GM03348 (cell line): ENCODE results near the gene UFC1.

Experiments used
- DNase-seq: peaks from one replicate; pipeline ENCODE4 v3.0.0; 2012; ENCODE audit warnings: low spot score

Gene UFC1

DNA sequence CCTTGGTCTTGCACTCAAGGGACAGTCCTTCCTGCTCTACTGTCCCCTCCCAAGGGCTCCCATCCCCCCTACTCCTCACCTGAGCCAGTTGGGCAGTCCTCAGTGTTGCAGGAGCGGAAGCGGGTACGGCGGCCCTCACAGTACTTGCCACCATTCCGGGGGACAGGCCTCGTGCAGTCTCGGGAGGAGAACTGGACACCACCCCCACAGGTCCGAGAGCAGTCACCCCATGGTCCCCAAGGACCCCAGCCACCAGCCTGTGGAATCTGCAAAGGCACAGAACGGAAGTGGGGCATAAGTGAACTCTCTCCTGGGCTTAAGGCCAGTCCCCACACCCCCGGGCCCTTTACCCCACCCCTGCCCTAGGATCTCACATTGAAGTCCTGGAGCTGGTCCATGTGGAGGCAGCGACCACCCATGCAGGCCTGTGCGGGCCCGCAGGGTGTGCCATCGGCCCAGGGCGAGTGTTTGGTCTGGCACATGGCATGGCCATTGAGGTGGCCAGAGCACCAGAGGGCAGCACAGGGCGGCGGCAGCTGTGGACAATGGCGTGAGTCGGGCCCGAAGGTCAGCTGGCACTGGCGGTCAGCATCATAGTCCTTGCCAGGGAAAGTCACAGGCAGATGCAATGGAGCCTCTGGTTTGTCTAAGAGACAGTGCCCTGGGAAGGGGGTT lies 39.9 kb downstream of the UFC1 start:
- no peak for DNase-seq

DNA sequence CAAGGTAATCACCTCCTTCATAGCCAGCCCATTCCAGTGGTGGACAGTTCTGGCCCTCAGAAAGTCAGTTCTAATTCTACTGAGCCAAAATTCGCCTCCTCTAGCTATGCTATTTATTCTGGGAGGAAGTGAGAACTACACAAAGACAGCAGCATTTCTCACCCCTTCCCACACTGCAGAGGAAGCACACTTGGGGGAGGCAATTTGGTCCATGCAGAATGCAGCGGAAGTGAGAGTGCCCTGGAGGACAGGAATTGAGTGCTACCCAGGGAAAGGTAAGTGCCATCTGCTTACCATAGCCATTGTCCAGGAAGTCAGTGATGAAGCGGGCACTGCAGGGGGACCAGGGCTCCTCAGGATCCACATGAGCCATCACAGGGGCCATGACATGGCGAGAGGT lies 41.4 kb downstream of the UFC1 start:
- DNase-seq, result no peak

DNA sequence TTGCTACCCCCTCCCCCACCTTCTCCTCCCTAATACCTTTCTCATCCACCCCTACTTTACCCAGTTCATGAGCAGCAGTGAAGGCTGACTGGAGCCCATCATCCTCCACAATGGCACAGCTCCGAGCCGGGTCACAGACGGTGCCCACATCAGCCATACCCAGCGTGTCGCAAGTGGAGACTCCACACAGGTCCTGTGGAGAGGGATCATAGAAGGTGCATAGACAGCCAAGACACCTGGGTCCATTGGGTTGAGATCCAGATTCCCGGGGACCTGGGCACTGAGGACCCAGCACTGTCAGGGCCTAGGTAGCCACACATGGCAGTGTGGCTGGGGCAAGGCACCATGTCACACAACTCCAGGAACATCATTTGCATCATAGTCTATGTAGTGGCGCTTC lies 42.3 kb downstream of the UFC1 start:
- no peak for DNase-seq

DNA sequence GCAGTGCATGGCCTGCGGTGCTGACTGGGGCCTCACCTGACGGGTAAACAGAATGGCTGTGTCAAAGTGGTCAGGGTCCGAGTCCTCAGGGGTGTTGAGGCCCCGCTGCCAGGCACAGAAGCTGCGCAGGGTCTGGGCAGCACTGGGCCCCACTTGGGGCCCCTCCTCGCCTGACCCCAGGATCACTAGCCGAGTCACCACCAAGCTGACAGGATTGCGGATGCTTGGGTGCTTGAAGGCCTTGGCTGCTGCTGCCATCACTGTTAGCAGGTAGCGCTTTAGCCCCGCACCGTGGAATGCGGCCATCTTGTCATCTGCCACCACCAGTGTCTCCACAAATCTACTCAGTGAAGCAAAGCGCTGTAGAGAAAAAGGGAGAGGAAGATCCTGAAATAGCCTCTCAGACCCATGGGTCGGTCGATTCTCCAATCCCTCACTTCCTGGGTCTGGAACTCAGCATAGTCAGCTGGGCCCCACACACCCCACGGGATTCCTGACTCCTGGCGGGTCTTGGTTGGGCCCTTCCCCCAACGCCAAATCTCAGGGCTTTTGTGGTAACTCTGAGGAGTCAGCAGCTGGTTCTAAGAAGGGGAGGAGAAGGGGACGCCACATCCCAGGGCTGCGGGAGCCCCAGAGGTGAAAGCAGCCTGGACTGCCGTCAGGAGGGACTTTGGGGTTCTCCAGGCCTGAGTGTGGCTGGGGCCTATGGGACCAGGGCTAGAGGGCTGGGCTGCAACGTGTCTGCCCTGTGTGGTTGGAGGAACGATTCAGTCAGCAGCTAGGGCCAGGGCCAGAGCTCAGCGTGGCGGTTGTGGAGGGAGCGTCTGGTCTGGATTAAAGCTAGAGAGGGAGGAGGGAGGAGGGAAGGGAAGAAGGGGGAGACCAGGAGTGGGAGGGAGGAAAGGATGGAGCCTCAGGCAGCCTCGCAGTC lies 43.0 kb downstream of the UFC1 start:
- peak; percentile 89 for DNase-seq

DNA sequence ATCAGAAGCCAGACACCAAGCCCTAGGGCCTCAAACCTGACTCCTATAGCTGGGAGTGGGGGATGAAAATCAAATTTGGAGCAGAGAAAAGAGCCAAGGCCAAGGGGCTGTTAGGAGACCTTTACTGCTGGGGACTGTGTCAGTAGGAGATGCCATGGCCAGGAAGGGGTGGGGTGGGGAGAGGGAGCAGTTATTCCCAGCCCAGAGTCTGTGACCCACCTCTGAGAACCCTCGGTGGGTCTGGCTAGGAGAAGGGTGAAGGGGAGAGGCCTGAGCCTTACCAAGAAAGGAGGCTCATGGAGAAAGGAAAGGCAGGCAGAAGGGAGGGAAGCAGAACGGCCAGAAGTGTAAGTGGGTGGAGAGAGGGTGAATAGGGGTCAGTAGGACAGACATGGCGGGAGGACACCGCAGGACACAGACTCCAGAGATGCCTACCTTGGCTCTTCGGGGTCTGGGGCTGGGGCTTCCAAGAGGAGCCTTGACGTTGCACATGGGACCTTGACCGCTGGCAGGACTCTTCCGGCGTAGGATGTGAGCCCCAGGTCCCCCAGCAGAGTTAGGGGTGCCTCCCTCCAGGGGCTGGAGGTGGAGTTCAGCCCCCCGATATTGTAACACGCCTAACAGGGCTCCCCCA lies 43.9 kb downstream of the UFC1 start:
- DNase-seq, result no peak

DNA sequence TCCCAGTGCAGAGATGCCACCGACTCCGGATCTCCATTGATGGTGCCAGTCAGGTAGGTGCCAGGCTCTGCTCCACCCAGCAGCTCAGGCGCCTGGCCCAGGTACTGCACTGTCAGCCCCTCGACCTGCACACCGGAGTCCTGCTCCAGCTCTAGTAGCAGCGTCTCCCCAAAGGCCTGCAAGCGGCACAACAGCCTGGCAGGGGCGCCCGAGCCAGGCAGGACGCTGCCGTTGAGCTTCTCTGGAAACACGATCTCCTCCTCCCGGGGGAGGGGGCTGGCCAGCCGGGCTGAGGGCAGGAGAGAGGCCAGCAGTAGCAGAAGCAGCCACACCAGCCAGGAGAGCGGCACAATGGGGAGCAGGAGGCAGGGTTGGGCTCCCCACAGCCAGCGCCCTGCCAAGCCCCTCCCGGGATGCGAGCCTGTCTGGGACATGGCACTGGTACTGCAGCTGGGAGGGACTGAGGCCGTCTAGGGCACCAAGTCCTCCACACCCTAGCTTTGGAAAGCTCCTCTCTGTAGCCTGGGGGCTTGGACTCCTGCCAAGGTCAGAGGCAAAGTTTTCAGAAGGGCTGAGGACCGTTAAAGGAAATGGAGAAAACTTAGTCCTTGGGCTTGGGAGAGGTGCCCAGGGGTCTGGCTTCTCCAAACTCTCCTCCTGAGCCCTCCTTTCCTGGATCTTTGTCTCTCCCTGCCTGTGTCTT lies 44.6 kb downstream of the UFC1 start:
- DNase-seq, result peak; percentile 56

DNA sequence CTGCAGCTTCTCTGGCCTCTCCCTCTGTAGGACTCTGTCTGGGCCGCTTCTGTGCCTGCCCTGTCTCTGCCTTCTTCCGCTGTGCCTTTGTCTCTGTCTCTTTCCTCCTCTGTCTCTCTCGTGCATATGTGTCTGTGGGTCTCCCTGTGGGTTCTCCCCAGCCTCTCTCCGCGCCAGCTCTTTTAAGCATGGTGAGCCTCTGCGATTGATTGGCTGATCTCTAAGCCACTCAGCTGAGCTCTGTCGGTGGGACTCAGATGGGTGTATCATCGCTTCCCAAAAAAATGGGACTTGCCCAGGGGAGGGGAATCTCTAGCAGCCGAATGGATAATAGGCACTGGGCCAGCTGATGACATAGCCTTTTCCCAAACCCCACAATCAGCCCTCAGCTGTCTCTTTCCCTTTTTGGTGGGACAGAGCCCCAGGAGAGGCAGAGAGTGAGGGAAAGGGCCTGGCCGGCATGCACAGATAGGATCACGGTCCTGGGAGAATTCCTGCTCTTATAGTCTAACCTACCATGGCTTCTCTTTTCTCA lies 45.2 kb downstream of the UFC1 start, which contains the start of gene ADAMTS4:
TSS of gene ADAMTS4 (minus strand) at position 158 of the 535 bp plus-strand sequence. CDS start 427 bp downstream, outside the sequence.
- peak; percentile 87 for DNase-seq

DNA sequence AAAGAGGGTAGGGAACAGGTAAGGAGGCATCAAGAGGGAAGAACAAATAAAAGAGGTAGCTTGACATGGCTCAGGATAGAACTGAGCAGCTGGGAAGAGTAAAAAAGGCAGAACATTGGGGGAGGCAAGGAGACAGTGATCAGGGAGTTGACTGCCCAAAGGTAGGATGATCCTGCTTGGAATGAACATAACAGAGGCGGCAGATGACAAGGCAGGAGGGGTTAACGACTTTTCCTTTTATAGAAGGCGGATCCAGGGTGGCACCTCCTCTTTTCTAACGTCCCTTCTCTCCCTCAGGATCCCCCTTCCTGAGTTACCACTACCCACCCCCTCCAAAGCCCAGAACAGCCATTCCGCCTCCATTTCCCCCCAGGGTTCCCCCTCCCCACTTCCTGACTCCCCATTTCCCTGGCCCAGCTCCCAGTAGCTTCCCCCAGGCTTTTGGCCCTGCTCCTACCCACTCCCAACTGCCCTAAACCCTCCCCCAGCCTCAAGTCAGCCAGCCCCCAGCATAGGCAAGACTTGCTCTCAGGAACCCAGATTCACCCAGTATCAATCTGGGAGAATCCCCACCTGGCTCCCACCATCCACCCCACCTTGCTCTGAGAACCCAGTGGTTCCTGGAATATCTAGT lies 45.8 kb downstream of the UFC1 start:
- no peak for DNase-seq

DNA sequence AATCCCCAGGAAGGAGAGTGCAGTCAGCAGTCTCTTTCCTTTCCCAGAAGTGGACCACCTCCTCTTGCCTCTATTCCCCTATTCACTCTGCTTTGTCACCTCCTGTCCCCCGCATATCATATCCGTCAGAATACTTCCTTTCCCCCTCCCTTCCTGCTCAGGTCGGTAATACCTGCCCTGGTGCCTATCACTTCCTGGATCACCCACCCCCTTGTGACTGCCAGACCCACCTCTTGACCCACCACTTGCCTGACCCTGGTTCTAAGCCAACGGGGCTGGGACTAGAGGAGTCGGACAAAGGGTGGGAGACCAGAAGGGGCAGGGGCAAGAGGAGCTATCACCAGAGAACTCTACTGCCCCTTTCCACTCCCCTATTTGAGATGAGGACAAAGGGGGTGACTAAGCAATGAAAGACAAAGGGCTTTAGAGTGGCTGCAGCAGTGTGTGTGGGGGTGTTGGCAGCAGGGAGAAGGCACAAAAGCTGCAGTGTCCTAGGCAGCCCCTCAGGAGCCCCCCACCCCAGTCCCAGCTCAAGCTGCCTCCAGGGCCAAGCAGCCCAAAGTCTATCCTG lies 46.7 kb downstream of the UFC1 start:
- no peak for DNase-seq

DNA sequence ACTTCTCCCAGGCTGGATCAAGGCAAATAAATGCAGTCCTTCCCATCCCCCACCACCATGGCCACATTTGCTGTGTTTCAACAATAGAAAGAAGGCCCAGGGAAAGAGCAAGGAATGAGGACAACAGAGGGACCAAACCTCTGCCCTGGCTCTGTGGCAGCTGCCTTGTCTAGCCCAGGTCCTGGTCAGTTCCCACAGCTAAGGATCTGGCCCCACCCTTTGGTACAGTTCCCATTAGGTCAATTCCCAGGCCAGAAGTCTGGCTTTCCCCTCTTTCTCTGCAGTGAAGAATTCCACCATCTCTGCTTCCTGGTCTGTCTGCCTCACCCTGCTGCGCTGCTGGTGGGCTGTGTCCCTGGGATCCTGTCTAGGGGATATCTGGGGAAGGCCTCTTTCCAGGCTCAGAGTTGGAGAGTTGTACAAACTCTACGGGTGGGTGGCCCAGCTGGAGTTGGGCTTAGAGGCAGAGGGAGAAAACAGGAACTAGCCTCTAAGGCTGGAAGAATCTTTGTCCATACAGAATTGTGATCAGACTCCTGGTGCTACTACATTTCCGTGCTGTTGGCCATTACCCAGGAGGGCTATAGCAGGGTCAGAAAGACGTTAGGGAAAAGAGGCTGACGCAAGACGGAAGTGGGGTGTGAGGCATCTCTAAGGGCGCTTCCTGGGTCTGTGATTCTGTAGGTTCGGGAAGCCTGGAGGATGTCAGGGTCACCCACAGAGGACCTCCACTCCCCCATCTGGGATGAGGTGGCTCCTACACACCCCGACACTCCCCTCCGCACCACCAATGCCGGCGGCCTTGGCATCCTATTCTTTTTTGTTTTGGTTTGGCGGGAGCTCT lies 47.4 kb downstream of the UFC1 start:
- peak; percentile 65 for DNase-seq

DNA sequence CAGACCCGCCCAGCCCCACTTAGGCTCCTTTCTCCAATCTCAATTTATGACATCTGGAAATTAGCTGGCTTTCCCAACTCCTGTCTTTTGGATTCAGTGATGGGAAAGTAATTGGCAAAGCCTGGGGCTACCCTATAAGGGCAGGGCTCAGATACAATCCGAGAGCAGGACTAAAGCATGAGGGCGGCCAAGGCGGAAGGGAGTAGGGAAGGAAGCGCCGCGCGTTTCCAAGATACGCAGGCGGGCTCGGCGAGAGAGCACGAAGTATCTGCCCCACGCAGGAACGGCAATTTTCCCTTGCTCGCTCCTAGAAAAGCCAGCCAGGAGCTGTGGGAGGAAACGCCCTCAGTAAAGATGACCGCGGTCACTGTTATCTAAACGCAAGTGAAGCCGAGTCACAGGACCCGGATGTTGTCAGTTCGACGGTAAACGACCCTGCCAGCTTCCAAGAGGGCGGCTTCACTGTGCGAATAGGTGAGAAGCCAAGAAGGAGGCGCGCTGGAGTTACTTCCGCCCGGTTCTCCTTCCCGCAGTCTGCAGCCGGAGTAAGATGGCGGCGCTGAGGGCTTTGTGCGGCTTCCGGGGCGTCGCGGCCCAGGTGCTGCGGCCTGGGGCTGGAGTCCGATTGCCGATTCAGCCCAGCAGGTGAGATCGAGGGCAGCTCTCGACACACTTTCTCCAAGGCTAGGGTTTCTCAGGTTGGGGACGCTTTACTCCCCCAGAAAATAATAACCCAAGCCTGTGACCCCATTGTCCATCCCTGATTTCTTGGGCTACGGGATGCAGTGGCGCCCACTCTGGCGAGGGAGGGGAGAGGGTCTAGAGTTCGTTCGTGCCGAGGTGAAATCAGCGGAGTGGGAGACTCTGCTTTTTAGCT lies 48.3 kb downstream of the UFC1 start, which contains the start of gene NDUFS2:
TSS of gene NDUFS2 (plus strand) at position 532 of the 877 bp plus-strand sequence. CDS start at position 551, 19 bp downstream.
- peak; percentile 93 for DNase-seq

DNA sequence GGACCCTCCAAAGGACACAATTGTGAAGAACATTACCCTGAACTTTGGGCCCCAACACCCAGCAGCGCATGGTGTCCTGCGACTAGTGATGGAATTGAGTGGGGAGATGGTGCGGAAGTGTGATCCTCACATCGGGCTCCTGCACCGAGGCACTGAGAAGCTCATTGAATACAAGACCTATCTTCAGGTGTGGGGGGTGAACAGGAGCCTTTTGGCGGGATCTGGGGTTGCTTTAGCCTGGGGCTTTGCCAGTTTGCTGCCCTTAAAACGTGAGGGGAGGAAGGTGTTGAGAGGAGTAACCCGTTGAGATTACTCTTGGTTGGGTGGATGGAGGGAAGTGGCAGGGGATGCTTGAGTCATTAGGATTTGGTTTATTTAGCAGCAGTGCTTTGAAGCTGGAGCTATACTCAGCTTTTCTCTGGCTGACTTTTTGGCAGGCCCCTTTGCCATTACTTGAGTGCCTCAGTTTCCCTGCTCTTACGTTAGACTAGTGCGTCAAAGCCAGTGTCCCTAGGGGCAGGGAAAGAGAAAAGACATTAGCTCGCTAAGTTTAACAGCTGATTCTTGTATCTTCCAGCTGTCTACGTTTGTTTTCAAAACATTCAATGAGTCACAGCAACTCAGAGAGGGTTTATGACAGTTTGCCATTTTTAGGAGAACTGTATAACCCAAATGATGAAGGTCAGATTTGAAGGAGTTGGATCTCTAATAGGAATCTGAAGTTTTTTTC lies 52.8 kb downstream of the UFC1 start:
- DNase-seq, result no peak

DNA sequence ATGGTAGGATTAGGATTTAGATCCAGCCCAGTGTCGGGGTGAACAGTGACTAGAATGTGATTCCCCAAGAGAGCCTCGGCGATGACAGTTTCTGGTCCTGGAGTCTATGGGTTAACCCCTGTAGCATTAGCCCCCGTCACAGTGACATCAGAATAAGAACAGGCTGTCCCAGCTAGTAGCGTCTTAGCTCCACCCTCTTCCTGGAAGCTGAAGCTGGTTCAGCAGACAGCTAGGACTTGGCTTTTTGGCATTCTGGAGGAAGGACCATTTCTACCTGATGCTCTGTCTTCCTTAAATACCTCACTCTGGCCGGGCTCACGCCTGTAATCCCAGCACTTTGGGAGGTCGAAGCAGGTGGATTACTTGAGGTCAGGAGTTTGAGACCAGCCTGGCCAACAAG lies 53.4 kb downstream of the UFC1 start:
- DNase-seq, result no peak
